Loucy (cell line): ENCODE data around the gene NAALADL2.

ENCODE experiments used
- H2AFZ ChIP-seq: fragments of 200-600 bp; sonication (generic); 2 replicates; pipeline ENCODE4 v1.6.0; 2016; ENCODE audit warnings: antibody characterized with exemption, mild to moderate bottlenecking, low read length, moderate library complexity
- H3F3A ChIP-seq: fragments of 200-600 bp; 2 replicates; pipeline ENCODE4 v1.6.0; 2016; ENCODE audit warnings: antibody characterized with exemption, low read depth, mild to moderate bottlenecking
- H3K27me3 ChIP-seq: fragments of 200-600 bp; sonication (generic); 2 replicates; pipeline ENCODE4 v1.6.1; 2014; ENCODE audit warnings: low read length, mild to moderate bottlenecking; ENCODE audit not compliant: insufficient read depth, poor library complexity, severe bottlenecking
- H3K36me3 ChIP-seq: fragments of 200-600 bp; sonication (generic); 2 replicates; pipeline ENCODE4 v1.6.1; 2016; ENCODE audit warnings: low read length; ENCODE audit not compliant: insufficient read depth
- H3K4me1 ChIP-seq: fragments of 200-600 bp; sonication (generic); 2 replicates; pipeline ENCODE4 v1.5.1; 2014; ENCODE audit warnings: low read length, mild to moderate bottlenecking; ENCODE audit not compliant: insufficient read depth, poor library complexity, severe bottlenecking
- H3K4me2 ChIP-seq: fragments of 200-600 bp; sonication (generic); 2 replicates; pipeline ENCODE4 v1.6.0; 2014; ENCODE audit warnings: antibody characterized with exemption, low read length, low read depth, mild to moderate bottlenecking; ENCODE audit not compliant: poor library complexity, severe bottlenecking
- H3K4me3 ChIP-seq: fragments of 200-600 bp; sonication (generic); 2 replicates; pipeline ENCODE4 v1.5.1; 2014; ENCODE audit warnings: low read length, mild to moderate bottlenecking, mixed read lengths; ENCODE audit not compliant: poor library complexity, severe bottlenecking
- H3K79me2 ChIP-seq: fragments of 200-600 bp; sonication (generic); 2 replicates; pipeline ENCODE4 v1.6.1; 2014; ENCODE audit warnings: low read length; ENCODE audit not compliant: insufficient read depth
- H3K9ac ChIP-seq: fragments of 200-600 bp; sonication (generic); 2 replicates; pipeline ENCODE4 v1.6.0; 2014; ENCODE audit warnings: mild to moderate bottlenecking, low read depth, low read length, moderate library complexity; ENCODE audit not compliant: poor library complexity, severe bottlenecking
- H3K9me2 ChIP-seq: fragments of 200-600 bp; sonication (generic); replicated peaks from 2 replicates; pipeline ENCODE4 v1.6.1; 2016; ENCODE audit warnings: low read depth, low read length, mixed read lengths
- H3K9me3 ChIP-seq: fragments of 200-600 bp; sonication (generic); 2 replicates; pipeline ENCODE4 v1.6.1; 2014; ENCODE audit warnings: mild to moderate bottlenecking, antibody characterized with exemption, low read length, low read depth; ENCODE audit not compliant: insufficient read depth
- H4K20me1 ChIP-seq: fragments of 200-600 bp; sonication (generic); 2 replicates; pipeline ENCODE4 v1.6.0; 2014; ENCODE audit warnings: antibody characterized with exemption, low read length, mild to moderate bottlenecking; ENCODE audit not compliant: insufficient read depth, poor library complexity, severe bottlenecking
- EZH2phosphoT487 ChIP-seq: fragments of 200-600 bp; IDR thresholded peaks from 2 replicates; pipeline ENCODE4 v1.6.1; 2018; ENCODE audit warnings: antibody characterized with exemption, mild to moderate bottlenecking, moderate library complexity, borderline replicate concordance
- TF ChIP-seq, protein P1 (sequence below): fragments of 200-600 bp; sonication (generic); conservative IDR thresholded peaks from 2 replicates; pipeline ENCODE4 v1.5.1; 2014; ENCODE audit warnings: mild to moderate bottlenecking, antibody characterized with exemption, low read length

Gene NAALADL2

DNA sequence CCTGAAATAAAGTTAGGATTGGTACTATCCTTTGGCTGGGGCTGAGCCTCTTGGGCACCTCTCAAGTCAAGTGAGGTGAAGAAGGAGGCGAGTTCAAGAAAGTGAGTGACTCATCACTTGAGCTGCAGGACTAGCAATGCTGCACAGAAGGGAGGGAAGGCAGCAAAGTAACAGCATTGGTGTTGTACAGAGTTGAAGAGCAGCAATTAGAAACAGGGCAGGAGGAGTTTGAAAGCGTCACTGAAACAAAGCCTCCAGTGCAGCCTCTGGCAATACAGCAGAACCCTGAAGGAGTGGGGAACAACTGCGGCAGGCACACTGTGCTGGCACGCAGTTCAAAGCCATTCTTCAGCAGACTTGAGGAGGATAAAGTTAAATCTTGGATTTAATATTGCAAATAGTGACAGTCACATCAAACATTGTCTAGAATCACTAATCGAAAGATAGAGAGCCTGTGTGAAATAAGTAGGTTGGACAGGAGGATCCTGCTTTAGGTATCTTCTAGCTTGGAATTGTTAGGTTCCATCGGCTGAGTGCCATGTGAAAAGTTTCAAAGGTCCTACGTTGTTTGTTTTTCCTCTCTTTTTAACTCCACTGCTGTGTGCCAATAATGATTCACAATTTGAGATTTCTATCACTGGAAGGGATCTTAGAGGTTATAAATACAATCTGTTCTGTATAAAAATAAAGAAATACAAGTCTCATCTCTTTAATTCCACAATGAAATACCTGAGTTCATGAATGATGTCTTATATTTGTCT lies 479.8 kb downstream of the NAALADL2 start:
- Histone ChIP-seq H3K4me2 (no peak overlapping the region), H3K27me3 (no peaks in the 10 kb centered on the region), H3K9me3 (no peaks in the 10 kb centered on the region), H3K79me2 (no peaks in the 10 kb centered on the region), H3K4me1 (no peaks in the 10 kb centered on the region), H3K9me2 (0 out of 2 replicates have a peak, but pooled peaks cover 3% of the 10 kb centered on the region), H3K4me3 (no peak overlapping the region), H3K36me3 (no peaks in the 10 kb centered on the region), H2AFZ (no peak overlapping the region), H3F3A (no peaks in the 10 kb centered on the region), H4K20me1 (no peaks in the 10 kb centered on the region), H3K9ac (no peak overlapping the region)
- no peak for TF ChIP-seq EZH2phosphoT487
- TF ChIP-seq, protein P1, sequence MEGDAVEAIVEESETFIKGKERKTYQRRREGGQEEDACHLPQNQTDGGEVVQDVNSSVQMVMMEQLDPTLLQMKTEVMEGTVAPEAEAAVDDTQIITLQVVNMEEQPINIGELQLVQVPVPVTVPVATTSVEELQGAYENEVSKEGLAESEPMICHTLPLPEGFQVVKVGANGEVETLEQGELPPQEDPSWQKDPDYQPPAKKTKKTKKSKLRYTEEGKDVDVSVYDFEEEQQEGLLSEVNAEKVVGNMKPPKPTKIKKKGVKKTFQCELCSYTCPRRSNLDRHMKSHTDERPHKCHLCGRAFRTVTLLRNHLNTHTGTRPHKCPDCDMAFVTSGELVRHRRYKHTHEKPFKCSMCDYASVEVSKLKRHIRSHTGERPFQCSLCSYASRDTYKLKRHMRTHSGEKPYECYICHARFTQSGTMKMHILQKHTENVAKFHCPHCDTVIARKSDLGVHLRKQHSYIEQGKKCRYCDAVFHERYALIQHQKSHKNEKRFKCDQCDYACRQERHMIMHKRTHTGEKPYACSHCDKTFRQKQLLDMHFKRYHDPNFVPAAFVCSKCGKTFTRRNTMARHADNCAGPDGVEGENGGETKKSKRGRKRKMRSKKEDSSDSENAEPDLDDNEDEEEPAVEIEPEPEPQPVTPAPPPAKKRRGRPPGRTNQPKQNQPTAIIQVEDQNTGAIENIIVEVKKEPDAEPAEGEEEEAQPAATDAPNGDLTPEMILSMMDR: no peak

DNA sequence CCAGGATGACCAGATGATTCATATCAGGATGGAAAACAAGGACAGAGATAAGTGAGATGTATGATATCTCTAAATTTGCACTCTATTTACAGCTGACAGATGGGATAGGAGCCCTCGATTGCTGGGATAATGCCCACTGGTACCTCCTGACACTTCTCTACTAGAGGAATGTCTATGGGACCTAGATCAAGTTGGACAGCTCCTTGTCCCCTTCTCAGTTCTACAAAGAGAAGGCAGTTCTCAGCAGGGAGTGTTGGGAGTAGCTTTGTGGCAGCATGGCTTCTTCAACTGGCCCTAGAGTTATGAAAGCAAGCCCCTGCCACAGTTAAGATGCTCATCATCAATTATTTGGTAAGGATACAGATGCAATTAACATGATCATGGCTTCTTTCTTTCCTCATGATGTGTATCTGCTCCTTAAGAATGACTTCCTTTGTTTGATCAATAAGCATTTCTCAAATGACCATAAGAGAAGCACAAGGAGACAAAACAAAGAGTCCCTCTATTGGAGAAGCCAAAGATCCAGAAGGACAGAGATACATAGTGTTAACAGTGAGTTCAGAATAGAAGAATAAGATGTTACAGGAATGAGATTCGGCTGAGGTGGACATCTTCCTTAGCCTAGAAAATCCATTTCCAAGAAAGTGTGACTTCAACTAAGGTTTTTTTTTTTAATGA lies 481.3 kb downstream of the NAALADL2 start:
- TF ChIP-seq EZH2phosphoT487: no peak
- TF ChIP-seq, protein P1: no peak
- Histone ChIP-seq H3K4me2 (no peak overlapping the region), H3K4me3 (no peak overlapping the region), H3K36me3 (no peaks in the 10 kb centered on the region), H3K9ac (no peak overlapping the region), H3F3A (no peaks in the 10 kb centered on the region), H3K9me2 (0 out of 2 replicates have a peak, but pooled peaks cover 3% of the 10 kb centered on the region), H3K27me3 (no peaks in the 10 kb centered on the region), H3K79me2 (no peaks in the 10 kb centered on the region), H3K9me3 (no peaks in the 10 kb centered on the region), H2AFZ (no peak overlapping the region), H3K4me1 (no peaks in the 10 kb centered on the region), H4K20me1 (no peaks in the 10 kb centered on the region)

DNA sequence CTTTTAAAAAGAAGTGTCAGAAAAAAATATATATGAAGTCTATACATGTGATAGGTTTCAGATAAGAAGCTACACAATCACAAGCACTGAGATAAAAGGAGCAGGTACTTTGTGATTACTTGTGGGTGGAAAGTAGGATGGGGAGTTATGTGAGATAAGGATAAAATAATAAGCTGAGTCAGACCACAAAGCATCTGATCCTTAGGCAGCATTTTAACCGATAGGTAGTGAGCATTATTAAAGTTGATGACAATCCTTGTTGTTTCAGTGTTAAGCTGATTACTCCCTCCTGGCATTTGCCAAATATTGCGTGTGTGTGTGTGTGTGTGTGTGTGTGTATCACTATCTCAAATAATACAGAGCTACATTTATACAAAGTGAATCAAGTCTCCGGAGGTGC lies 483.1 kb downstream of the NAALADL2 start:
- Histone ChIP-seq H2AFZ (no peak overlapping the region), H3K4me2 (no peak overlapping the region), H3K36me3 (no peaks in the 10 kb centered on the region), H3K4me1 (no peaks in the 10 kb centered on the region), H3K4me3 (no peak overlapping the region), H3K9ac (no peak overlapping the region), H3K9me2 (0 out of 2 replicates have a peak, but pooled peaks cover 3% of the 10 kb centered on the region), H3K27me3 (no peaks in the 10 kb centered on the region), H3F3A (no peaks in the 10 kb centered on the region), H4K20me1 (no peaks in the 10 kb centered on the region), H3K9me3 (no peaks in the 10 kb centered on the region), H3K79me2 (no peaks in the 10 kb centered on the region)
- no peak for TF ChIP-seq EZH2phosphoT487
- TF ChIP-seq, protein P1: no peak
